GM12864 (cell line): Measurements from ENCODE around the gene KRT4.

Source experiments
- DNase-seq: peaks from one replicate; pipeline ENCODE4 v3.0.0-alpha.2; 2011; ENCODE audit warnings: low read depth
- H3K4me3 ChIP-seq: 2 replicates; pipeline ENCODE4 v1.5.1; 2011; ENCODE audit warnings: mild to moderate bottlenecking, low read depth, low read length, control low read depth
- TF ChIP-seq, protein P1 (sequence below): IDR thresholded peaks from 2 replicates; pipeline ENCODE4 v1.5.1; 2011; ENCODE audit warnings: low read depth, mild to moderate bottlenecking, moderate library complexity, low read length, control low read depth, inconsistent platforms; ENCODE audit errors: missing control alignments

Gene KRT4

DNA sequence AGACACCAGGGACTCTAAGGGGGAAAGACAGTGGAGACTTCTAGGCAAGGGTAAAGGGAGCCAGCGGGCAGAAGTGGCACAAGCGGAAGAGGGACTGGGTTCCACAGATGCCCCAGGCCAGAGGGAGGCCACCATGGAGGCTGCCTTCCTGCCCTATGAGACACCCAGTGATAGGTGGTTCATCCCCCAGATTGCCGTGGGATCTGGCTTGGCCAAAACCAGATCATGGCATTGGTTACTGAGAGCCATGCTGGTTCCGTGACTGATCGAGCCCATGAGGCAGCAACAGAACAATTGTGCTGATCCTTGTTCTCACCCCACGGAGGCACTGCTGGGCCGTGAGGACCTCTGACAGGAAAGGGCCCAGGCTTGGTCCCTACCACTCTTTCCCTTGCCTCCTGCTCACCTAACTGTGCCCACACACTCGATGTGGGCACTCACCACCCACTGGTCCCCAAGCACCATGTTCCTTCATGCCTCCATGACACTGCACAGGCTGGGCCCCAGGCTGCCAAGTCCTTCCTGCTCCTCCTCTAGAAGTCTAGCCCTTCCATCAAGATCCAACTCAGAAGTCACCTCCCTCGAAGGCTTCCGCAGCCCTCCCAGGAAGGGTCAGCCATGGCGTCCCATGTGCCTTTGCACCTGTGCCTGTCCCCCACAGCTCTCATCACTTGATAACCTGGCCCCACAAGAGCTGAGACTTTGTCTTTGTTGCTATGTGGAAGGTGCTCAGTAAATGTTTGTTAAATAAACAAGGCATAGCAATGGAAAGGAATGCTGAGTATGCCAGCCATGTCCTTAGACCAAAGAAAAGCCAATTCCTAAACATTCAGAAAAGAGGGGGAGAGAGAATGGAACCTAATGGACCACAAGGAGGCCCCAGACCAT lies 12.9 kb upstream of the KRT4 start:
- no peak overlapping the region for H3K4me3 ChIP-seq
- TF ChIP-seq, protein P1, sequence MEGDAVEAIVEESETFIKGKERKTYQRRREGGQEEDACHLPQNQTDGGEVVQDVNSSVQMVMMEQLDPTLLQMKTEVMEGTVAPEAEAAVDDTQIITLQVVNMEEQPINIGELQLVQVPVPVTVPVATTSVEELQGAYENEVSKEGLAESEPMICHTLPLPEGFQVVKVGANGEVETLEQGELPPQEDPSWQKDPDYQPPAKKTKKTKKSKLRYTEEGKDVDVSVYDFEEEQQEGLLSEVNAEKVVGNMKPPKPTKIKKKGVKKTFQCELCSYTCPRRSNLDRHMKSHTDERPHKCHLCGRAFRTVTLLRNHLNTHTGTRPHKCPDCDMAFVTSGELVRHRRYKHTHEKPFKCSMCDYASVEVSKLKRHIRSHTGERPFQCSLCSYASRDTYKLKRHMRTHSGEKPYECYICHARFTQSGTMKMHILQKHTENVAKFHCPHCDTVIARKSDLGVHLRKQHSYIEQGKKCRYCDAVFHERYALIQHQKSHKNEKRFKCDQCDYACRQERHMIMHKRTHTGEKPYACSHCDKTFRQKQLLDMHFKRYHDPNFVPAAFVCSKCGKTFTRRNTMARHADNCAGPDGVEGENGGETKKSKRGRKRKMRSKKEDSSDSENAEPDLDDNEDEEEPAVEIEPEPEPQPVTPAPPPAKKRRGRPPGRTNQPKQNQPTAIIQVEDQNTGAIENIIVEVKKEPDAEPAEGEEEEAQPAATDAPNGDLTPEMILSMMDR: no peak
- no peak for DNase-seq

DNA sequence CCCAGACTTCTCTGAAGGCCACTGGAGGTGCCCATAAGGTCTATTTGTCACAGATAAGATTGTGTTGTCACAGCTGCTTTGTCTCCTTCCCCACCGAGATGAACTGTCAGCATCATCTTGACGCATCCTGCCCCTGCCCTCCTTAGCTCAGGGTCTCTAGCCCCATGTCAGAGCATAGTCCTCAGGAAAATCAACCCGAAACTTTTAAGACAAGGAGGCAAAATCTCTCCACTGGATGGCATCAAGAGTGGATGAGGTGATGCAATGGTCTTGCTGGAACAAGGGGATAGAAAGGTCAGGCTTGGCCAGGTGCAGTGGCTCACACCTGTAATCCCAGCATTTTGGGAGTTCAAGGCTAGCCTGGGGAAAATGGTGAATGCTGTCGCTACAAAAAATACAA lies 12.0 kb upstream of the KRT4 start:
- TF ChIP-seq, protein P1: no peak
- DNase-seq: no peak
- no peak overlapping the region for H3K4me3 ChIP-seq

DNA sequence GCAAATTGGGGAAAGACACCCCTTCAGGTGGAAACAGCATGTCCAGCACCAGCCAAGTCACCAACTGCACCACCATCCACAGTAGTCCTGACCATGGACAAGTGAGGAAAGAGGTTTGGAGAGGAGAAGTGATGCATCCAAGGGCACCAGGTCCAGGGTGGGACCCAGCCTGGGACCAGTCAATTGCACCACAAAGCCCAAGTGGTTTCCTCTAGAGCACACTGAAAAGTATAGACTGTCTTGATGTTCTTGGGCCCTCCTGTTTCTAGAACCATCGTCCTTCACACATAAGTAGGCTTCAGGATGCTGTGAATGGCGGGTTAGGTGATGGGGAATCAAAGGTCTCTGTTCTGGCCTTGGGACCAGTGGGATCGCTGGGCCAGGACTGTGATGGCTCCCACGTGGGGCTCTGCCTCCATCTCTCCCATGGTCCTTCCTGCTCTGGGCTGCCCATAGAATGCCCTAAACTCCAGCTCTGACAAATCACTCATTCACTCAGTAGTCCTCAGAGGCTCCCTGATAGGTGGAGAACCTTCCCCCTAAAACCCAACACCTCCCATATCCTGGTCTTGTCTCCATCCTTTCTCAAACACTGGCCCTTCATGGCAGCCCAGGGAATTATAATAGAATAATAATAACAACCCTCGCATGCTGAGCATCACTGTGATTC lies 11.0 kb upstream of the KRT4 start:
- H3K4me3 ChIP-seq: no peak overlapping the region
- TF ChIP-seq, protein P1: no peak
- DNase-seq: no peak

DNA sequence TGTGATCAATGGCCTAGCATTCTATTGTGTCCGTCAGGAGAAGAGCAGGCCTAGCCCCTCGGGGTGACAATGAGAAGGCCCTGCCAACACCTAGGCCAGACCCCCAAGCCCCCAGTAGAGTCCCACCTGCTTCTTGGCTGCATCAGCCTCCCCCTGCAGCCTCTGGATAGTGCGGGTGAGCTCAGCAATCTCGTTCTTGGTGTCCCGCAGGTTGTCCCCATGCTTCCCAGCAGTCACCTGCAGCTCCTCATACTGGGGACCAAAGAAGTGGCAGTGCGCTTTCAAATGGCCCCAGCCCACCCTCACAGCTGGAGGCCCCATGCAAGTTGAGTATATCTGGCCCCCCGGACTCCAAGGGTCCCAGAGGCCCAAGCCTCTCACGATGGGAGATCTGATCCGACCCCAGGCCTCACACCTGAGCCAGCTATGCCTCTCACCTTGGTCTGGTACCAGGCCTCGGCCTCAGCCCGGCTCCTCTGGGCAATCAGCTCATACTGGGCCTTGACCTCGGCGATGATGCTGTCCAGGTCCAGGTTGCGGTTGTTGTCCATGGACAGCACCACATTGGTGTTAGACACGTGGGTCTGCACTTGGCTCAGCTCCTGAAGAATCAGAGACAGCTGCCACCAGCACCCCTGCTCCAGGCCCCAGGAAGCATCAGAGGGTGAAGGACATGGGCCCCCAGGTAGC lies 10.0 kb upstream of the KRT4 start:
- no peak for DNase-seq
- TF ChIP-seq, protein P1: no peak

DNA sequence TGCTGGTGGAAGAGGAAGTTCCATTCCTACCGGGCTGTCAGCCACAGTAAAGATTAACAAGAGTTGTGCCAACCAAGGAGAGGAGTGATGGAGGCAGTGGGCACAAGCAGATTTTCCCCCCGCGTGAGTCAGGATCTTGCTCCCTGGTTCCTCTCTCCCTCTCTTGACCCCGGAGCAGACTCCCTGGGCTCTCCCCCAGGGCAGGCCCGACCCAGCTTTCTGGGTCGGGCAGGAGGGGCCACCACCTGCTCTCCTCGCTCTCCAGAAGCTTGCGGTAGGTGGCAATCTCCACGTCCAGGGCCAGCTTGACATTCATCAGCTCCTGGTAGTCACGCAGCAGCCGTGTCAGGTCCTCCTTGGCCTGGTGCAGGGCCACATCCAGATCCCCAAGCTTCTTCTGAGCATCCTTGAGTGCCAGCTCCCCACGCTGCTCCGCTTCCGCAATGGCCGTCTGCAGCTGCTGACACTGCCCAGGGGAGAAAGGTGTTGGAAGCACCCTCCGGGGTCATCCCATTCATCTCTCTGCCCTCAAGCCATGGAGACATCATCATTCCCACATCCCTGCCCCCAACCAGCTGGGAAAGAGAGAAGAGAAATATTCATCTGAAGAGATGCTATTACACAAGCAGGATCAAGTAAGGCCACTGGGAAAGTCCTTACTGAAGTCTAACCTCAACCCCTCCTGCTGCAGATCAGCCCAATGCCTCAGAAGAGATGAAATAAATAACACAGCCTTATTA lies 9.0 kb upstream of the KRT4 start:
- TF ChIP-seq, protein P1: no peak
- no peak overlapping the region for H3K4me3 ChIP-seq
- DNase-seq: no peak

More for the DNA sequence above, 10.0 kb upstream of the KRT4 start:
- H3K4me3 ChIP-seq: no peak overlapping the region

DNA sequence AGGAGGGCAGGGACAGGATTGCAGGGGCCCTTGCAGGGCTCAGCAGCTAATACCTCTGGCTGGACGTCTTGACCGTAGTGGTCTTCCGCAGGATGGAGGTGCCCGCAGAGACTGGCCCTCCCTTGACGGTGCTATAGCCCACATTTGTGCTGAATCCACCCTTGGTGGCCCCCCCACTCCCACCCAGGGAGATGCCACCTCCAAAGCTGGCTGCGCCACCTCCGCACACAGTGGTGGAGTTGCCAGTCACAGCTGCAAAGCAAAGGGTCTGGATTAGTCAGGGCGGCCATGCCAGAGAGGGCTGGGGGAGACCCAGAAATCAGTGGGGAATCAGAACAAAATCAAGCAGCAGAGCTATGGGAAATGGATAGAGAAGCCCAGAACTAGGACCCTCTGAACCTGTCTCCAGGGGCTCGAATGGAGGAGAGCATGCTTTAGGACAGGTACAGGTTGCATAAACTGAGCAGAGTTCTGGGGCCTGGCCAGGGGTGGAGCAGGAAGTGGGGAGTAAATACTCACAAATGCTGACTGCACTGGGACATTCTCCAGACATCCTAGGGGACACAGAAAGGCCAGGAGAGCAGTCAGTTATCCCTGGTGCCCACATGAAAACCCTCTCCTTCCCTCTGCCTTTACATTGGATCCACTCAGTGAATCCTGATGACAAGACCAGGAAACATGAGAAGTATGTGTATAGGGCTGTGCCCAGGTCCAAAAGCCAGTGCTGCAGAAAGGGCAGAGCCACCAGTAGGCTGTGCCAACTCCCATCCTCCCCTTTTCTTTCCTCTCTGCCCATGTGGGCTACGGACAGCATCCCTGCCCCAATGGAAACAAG lies 8.1 kb upstream of the KRT4 start:
- no peak for DNase-seq
- TF ChIP-seq, protein P1: no peak
- H3K4me3 ChIP-seq: no peak overlapping the region
